Parietal lobe (tissue), 2 donors: Measurements from ENCODE around the gene NMRK2. TPM values are rescaled to one million over a fixed set of nuclear protein-coding genes. Genes with fewer than 3 reads are reported as not detected.

Experiments used
- small RNA-seq: library from RNA; depleted of rRNA; stranded (forward); fragments of <200 nt; gene quantifications from one replicate; pipeline ENCODE3, GENCODE V24; 2014; ENCODE audit warnings: low replicate concordance
- total RNA-seq: library from RNA; depleted of rRNA; stranded (reverse); fragments of >200 nt; gene quantifications from one replicate; pipeline ENCODE4 v1.2.3, GENCODE V29; 2014

Gene NMRK2, protein sequence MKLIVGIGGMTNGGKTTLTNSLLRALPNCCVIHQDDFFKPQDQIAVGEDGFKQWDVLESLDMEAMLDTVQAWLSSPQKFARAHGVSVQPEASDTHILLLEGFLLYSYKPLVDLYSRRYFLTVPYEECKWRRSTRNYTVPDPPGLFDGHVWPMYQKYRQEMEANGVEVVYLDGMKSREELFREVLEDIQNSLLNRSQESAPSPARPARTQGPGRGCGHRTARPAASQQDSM
- not detected for total RNA-seq

DNA sequence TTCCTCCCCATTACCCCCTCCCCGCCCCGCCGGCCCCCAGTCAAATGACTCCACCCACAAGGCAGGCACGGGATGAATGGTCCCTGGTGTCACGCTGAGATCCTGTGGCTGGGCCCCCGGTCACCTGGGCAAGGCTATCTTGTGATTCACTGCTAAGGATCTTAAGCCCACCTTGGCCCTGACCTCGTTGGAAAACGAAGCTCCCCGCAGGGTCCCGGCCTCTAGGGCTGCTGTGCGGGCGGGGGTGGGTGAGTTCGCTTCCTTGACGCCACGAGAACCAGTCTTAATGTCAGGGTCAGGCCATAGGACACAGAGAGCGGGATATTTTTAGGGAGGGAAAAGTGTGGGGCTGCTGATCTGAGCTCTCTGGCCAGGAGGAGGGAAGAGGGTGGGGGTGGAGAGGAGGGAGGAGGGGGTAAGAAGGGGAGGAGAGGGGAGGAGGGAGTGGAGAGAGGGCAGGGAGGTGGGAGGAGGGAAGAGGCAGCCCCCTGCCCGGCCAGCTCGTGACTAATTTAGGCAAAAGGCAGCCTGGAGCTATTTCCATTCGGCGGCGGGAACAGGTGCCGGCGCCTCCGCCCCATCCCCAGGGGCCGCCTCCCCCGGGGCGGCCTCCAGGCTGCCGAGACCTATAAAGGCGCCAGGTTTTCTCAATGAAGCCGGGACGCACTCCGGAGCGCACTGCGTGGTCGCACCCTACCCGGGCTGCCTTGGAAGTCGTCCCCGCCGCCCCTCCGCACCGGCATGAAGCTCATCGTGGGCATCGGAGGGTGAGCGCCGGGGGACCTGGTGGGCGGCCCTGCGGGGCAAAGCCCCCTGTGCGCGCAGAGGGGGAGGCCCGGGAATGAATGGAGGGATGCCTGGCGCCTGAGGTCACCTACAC is at the start of gene NMRK2:
Gene NMRK2 (plus strand): TSS at position 139 of the 880 bp plus-strand sequence. CDS start 603 bp downstream, at position 742.

DNA sequence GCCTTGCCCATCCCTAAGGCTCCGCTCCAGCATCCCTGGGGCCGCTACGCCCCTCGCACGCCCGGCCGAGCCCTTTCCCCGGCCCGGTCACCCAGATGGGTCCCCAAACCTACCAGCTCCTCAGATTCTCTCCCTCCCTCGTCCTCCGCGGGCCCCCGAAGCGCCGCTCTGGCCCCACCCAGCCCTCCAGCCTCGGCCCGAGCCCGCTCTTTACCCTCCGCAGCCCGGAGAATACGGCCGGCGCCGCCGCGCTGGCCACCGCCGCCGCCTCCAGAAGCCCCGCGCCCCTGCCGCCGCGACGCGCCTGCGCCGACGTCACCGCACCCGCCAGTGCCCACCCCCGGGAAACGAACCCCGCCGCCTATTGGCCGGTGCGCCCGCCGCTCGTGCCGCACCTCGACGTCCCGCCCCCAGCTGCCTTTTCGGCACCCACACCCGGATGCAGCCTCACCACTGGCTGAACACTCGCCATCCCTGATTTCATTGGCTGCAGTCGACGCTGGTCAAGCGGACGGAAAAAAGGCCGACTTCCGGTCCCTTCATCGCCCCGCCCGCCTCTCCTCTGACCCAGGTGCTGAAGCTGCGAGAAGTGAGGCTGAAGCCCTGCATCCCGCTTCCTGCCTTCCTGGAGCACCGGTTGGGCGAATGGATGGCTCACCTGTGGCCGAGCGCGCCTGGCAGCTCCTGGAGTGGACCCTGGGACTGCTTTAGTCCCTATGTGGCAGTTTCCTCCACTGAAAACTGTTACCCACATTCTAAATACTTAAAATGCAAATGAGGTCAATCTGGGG is 38.1 kb downstream of the NMRK2 start, which contains the start of gene DAPK3:
Gene DAPK3 (minus strand): TSS at position 292 of the 791 bp plus-strand sequence. CDS start 1,364 bp downstream, outside the sequence.

DNA sequence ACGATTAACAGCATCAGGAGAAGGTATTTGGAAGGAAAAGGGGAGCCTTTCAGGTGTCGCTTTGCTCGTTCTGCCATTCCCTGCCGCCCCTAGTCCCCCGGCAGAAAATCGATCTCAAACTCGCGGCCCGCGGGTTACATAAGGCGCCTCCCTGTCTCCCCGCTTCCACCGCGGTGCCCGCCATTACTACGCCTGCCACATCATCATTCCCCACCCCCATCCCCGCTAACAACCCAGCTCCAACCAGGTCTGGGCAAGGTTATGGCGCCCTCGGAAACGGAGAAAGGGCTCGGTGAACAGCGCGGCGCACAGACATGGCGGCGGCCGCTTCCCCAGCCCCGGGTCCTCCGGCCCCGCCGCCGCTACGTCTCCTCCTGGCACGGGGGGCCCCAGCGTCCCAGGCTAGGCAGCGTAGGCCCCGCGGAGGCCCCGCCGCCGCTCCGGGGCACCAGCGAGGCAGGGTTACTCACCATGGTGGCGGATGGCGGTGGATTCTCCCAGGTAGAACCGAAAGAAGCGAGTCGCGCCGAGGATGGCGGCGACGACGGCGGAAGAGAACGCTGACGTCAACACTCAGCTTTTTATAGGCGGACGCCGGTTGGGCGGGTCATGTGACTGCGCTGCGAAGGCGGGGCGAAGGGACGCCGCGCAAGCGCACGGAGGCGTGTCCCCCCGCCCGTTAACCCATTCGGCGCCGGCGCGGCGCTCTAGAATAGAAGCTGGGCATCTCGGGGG is 52.2 kb downstream of the NMRK2 start, which contains the start of gene EEF2:
Gene EEF2 (minus strand): TSS at position 556 of the 735 bp plus-strand sequence. CDS start 83 bp downstream, at position 473.

Small RNA genes lying within 50 kb of the gene (small RNA-seq; reads per million reads assigned to genes)
- gene RN7SL202P (not detected), gene SNORD37 (6.8 reads per million, percentile 88 among the genes with 10 or more reads in this experiment)

Other genes with a start within 250 kb of the NMRK2 start
- gene PIP5K1C, start 232.6 kb upstream of the NMRK2 start, total RNA-seq: 32.9 TPM
- gene TJP3, start 224.7 kb upstream of the NMRK2 start, total RNA-seq: not detected
- 25.4 TPM for gene APBA3, start 171.4 kb upstream of the NMRK2 start, total RNA-seq
- gene MRPL54, start 170.4 kb upstream of the NMRK2 start, total RNA-seq: 14.7 TPM
- gene RAX2, start 160.8 kb upstream of the NMRK2 start, total RNA-seq: not detected
- gene MATK, start 146.7 kb upstream of the NMRK2 start, total RNA-seq: 19.7 TPM
- gene ZFR2, start 64.0 kb upstream of the NMRK2 start, total RNA-seq: 15.0 TPM
- gene ATCAY, start 52.4 kb upstream of the NMRK2 start, total RNA-seq: 109 TPM
- 62.6 TPM for gene DAPK3, start 38.0 kb downstream of the NMRK2 start, total RNA-seq
- gene EEF2, start 52.4 kb downstream of the NMRK2 start, total RNA-seq: 1,934 TPM
- gene PIAS4, start 74.7 kb downstream of the NMRK2 start, total RNA-seq: 29.7 TPM
- 3.4 TPM for gene ZBTB7A, start 133.8 kb downstream of the NMRK2 start, total RNA-seq
- 65.1 TPM for gene MAP2K2, start 191.1 kb downstream of the NMRK2 start, total RNA-seq
- not detected for gene CREB3L3, start 220.6 kb downstream of the NMRK2 start, total RNA-seq
- gene SIRT6, start 249.5 kb downstream of the NMRK2 start, total RNA-seq: 13.1 TPM
- gene ANKRD24, start 249.6 kb downstream of the NMRK2 start, total RNA-seq: 14.7 TPM